NCI-H226 (cell line): ENCODE measurements around the gene TTN.
"Not testable (repeated sequence)": the region's sequence is repeated elsewhere in the genome, so short reads cannot be mapped to it uniquely, and the experiment has no call there.

Source experiments
- DNase-seq: peaks from one replicate; pipeline ENCODE4 v3.0.0-alpha.2; 2015

TTN gene

GRCh38 chr2:178732913-178733312, 74.3 kb downstream of the TTN start:
- DNase-seq, result no peak

GRCh38 chr2:178731300-178731699, 75.9 kb downstream of the TTN start:
- DNase-seq, result no peak

- no peak for DNase-seq
Measured at GRCh38 chr2:178730049-178730448, 77.2 kb downstream of the TTN start.

GRCh38 chr2:178723786-178724346, 83.4 kb downstream of the TTN start:
- no peak for DNase-seq

- DNase-seq, result no peak
Measured at GRCh38 chr2:178722296-178722695, 84.9 kb downstream of the TTN start.

GRCh38 chr2:178718988-178719387, 88.2 kb downstream of the TTN start:
- no peak for DNase-seq

- DNase-seq, result no peak
Measured at GRCh38 chr2:178718283-178718682, 88.9 kb downstream of the TTN start.

- no peak for DNase-seq
Measured at GRCh38 chr2:178716394-178716793, 90.8 kb downstream of the TTN start.

GRCh38 chr2:178715366-178715765, 91.9 kb downstream of the TTN start:
- no peak for DNase-seq

GRCh38 chr2:178707476-178707875, 99.7 kb downstream of the TTN start:
- no peak for DNase-seq

GRCh38 chr2:178704876-178705275, 102.3 kb downstream of the TTN start:
- no peak for DNase-seq

- no peak for DNase-seq
Measured at GRCh38 chr2:178702361-178702760, 104.9 kb downstream of the TTN start.

GRCh38 chr2:178700922-178701342, 106.3 kb downstream of the TTN start:
- DNase-seq, result no peak

GRCh38 chr2:178700136-178700535, 107.1 kb downstream of the TTN start:
- DNase-seq, result no peak

- no peak for DNase-seq
Measured at GRCh38 chr2:178692845-178693244, 114.4 kb downstream of the TTN start.

GRCh38 chr2:178689808-178690207, 117.4 kb downstream of the TTN start:
- DNase-seq, result no peak

- no peak for DNase-seq
Measured at GRCh38 chr2:178683877-178684276, 123.3 kb downstream of the TTN start.

GRCh38 chr2:178681081-178681480, 126.1 kb downstream of the TTN start:
- DNase-seq, result no peak

GRCh38 chr2:178679891-178680290, 127.3 kb downstream of the TTN start:
- DNase-seq, result no peak

- DNase-seq, result no peak
Measured at GRCh38 chr2:178677599-178677998, 129.6 kb downstream of the TTN start.

GRCh38 chr2:178676046-178676445, 131.2 kb downstream of the TTN start:
- no peak for DNase-seq

- DNase-seq, result no peak
Measured at GRCh38 chr2:178674122-178674521, 133.1 kb downstream of the TTN start.

- DNase-seq, result no peak
Measured at GRCh38 chr2:178666458-178666857, 140.8 kb downstream of the TTN start.

- not testable (repeated sequence) for DNase-seq
Measured at GRCh38 chr2:178658480-178658879, 148.7 kb downstream of the TTN start.

GRCh38 chr2:178650554-178650953, 156.7 kb downstream of the TTN start:
- DNase-seq, result no peak

- DNase-seq, result no peak
Measured at GRCh38 chr2:178644919-178645318, 162.3 kb downstream of the TTN start.
